PC-9 (cell line): Measurements from ENCODE around the gene VANGL1. TPM values are rescaled to one million over a fixed set of nuclear protein-coding genes. Genes with fewer than 3 reads are reported as not detected.

ENCODE experiments used
- BruUV-seq: library from RNA; stranded (reverse); fragments of 400-500 nt; replicated peaks from 2 replicates; lab custom pipeline; 2021; lab: Mats Ljungman, UMichigan
- CTCF ChIA-PET: fragments of 300-600 bp; sonication (Branson Sonifier 250); formaldehyde crosslinking; loops from one replicate; lab custom pipeline; 2022; ENCODE audit warnings: antibody characterized with exemption; lab: Charles Lee
- POLR2A ChIA-PET: fragments of 300-600 bp; sonication (Branson Sonifier 250); formaldehyde crosslinking; loops from one replicate; lab custom pipeline; 2022; ENCODE audit warnings: antibody characterized with exemption; ENCODE audit not compliant: unreplicated experiment; lab: Charles Lee
- DNase-seq, 2 experiments: peaks; one replicate each; pipeline versions ENCODE4 v3.0.0 to v3.0.0-alpha.2; 2015 to 2022; ENCODE audit warnings: mixed read lengths in 1 of 2
- H2AFZ ChIP-seq: fragments of 200-600 bp; sonication (generic); 2 replicates; pipeline ENCODE4 v1.8.1; 2017; ENCODE audit warnings: antibody characterized with exemption
- H3F3A ChIP-seq: fragments of 200-600 bp; sonication (generic); 2 replicates; pipeline ENCODE4 v1.8.1; 2017; ENCODE audit warnings: antibody characterized with exemption, mild to moderate bottlenecking, low read depth; ENCODE audit not compliant: insufficient read depth
- H3K27ac ChIP-seq: fragments of 200-600 bp; sonication (generic); 2 replicates; pipeline ENCODE4 v1.6.1; 2016; ENCODE audit warnings: mixed run types
- H3K27me3 ChIP-seq: fragments of 200-600 bp; sonication (generic); 2 replicates; pipeline ENCODE4 v1.6.1; 2016; ENCODE audit warnings: low read depth, mixed run types; ENCODE audit not compliant: insufficient read depth
- H3K36me3 ChIP-seq: fragments of 200-600 bp; sonication (generic); 2 replicates; pipeline ENCODE4 v1.6.1; 2016; ENCODE audit warnings: low read depth, mixed run types
- H3K4me1 ChIP-seq: fragments of 200-600 bp; sonication (generic); replicated peaks from 2 replicates; pipeline ENCODE4 v1.6.1; 2016; ENCODE audit warnings: mixed run types; ENCODE audit not compliant: insufficient read depth
- H3K4me2 ChIP-seq: fragments of 200-600 bp; sonication (generic); 2 replicates; pipeline ENCODE4 v1.6.1; 2017; ENCODE audit warnings: mixed run types
- H3K4me3 ChIP-seq: fragments of 200-600 bp; sonication (generic); 2 replicates; pipeline ENCODE4 v1.6.1; 2016; ENCODE audit warnings: mixed run types
- H3K79me2 ChIP-seq: fragments of 200-600 bp; sonication (generic); 2 replicates; pipeline ENCODE4 v1.6.1; 2017; ENCODE audit warnings: low read depth, mixed run types
- H3K9me2 ChIP-seq: fragments of 200-600 bp; sonication (generic); 2 replicates; pipeline ENCODE4 v1.8.1; 2017; ENCODE audit warnings: mild to moderate bottlenecking; ENCODE audit not compliant: insufficient read depth
- H3K9me3 ChIP-seq: fragments of 200-600 bp; sonication (generic); 2 replicates; pipeline ENCODE4 v1.8.1; 2016; ENCODE audit warnings: low read depth; ENCODE audit not compliant: insufficient read depth
- H4K20me1 ChIP-seq: fragments of 200-600 bp; sonication (generic); 2 replicates; pipeline ENCODE4 v1.8.1; 2017; ENCODE audit not compliant: insufficient read depth
- CTCF ChIP-seq: fragments of 200-600 bp; sonication (generic); conservative IDR thresholded peaks from 2 replicates; pipeline ENCODE4 v1.6.1; 2017; ENCODE audit warnings: mixed run types, antibody characterized with exemption, mild to moderate bottlenecking, moderate library complexity
- EZH2 ChIP-seq: fragments of 200-600 bp; sonication (generic); IDR thresholded peaks from 2 replicates; pipeline ENCODE4 v1.8.0; 2017; ENCODE audit warnings: antibody characterized with exemption, low read depth
- intact Hi-C: fragments of 100-400 bp; cut with micrococcal nuclease; formaldehyde crosslinking; loops from one replicate; pipeline ENCODE4 v1.10.0; 2022; ENCODE audit not compliant: unreplicated experiment
- total RNA-seq: library from RNA; stranded (reverse); gene quantifications from 2 replicates; pipeline ENCODE4 v1.2.3, GENCODE V29; 2021

VANGL1 gene
- total RNA-seq, 1 experiment from 2014 or later: 43.0 TPM

GRCh38 chr1:115640384-115640783, 1.4 kb upstream of the VANGL1 start:
- H4K20me1 ChIP-seq: peaks cover 5% of the 10 kb centered on the region; the same call in 1 of the 2 replicates
- intact Hi-C loops: no loop called here
- CTCF ChIA-PET: no interaction called here
- peaks cover 4% of the 10 kb centered on the region; the same call in 1 of the 2 replicates for H3K9me3 ChIP-seq
- H3K36me3 ChIP-seq: peaks cover 6% of the 10 kb centered on the region; the same call in 1 of the 2 replicates
- peaks cover 26% of the 10 kb centered on the region; the same call in 1 of the 2 replicates for H3F3A ChIP-seq
- H2AFZ ChIP-seq: no peak overlapping the region
- peaks cover 26% of the 10 kb centered on the region for H3K4me1 ChIP-seq
- BruUV-seq: no TSS peak
- POLR2A ChIA-PET: no interaction called here
- H3K4me2 ChIP-seq: no peak overlapping the region
- no peak overlapping the region for H3K4me3 ChIP-seq
- H3K27me3 ChIP-seq: no peaks in the 10 kb centered on the region
- no peak for DNase-seq
- no peak for TF ChIP-seq EZH2
- TF ChIP-seq CTCF: no peak
- H3K79me2 ChIP-seq: peaks cover 30% of the 10 kb centered on the region
- no peaks in the 10 kb centered on the region for H3K9me2 ChIP-seq
- H3K27ac ChIP-seq: no peak overlapping the region

GRCh38 chr1:115642168-115643072, 650 bp downstream of the VANGL1 start:
- no peaks in the 10 kb centered on the region for H3K9me2 ChIP-seq
- H3K4me2 ChIP-seq: peak overlapping the region; percentile 84
- TSS peak; percentile 26 for BruUV-seq
- H3K9me3 ChIP-seq: peaks cover 4% of the 10 kb centered on the region; the same call in 1 of the 2 replicates
- intact Hi-C loops: loop anchor here (2.0 kb wide), 3 partner anchors 28 to 122 kb away; no protein-coding TSS in a partner anchor
- H4K20me1 ChIP-seq: peaks cover 5% of the 10 kb centered on the region; the same call in 1 of the 2 replicates
- peaks cover 6% of the 10 kb centered on the region; the same call in 1 of the 2 replicates for H3K36me3 ChIP-seq
- ChIA-PET POLR2A (interaction anchor here (0.5 to 0.7 kb wide), 4 partner anchors 57 to 973 kb away, joined by 3 to 5 read pairs (median 4); partner anchors contain the start of gene DENND2C), CTCF (interaction anchor here (0.7 to 1.4 kb wide), 4 partner anchors 36 to 339 kb away, joined by 4 to 6 read pairs (median 4); no protein-coding TSS in a partner anchor)
- H3F3A ChIP-seq: peaks cover 26% of the 10 kb centered on the region; the same call in 1 of the 2 replicates
- H3K79me2 ChIP-seq: peaks cover 50% of the 10 kb centered on the region
- H3K27ac ChIP-seq: peak overlapping the region; percentile 38
- peak overlapping the region; percentile 62 for H3K4me3 ChIP-seq
- DNase-seq: peak; percentile 64 to 76
- TF ChIP-seq EZH2: no peak
- TF ChIP-seq CTCF: peak; percentile 44; the same call in 1 of the 2 replicates
- peaks cover 36% of the 10 kb centered on the region for H3K4me1 ChIP-seq
- H3K27me3 ChIP-seq: no peaks in the 10 kb centered on the region
- H2AFZ ChIP-seq: peak overlapping the region; percentile 98

GRCh38 chr1:115643225-115643624, 1.5 kb downstream of the VANGL1 start:
- Histone ChIP-seq H3K4me2 (peak overlapping the region; percentile 84), H3K79me2 (peaks cover 58% of the 10 kb centered on the region), H2AFZ (peak overlapping the region; percentile 98), H3K36me3 (peaks cover 6% of the 10 kb centered on the region; the same call in 1 of the 2 replicates), H3K9me3 (peaks cover under 1% of the 10 kb centered on the region; the same call in 1 of the 2 replicates), H3K27ac (peak overlapping the region; percentile 38), H3F3A (peaks cover 26% of the 10 kb centered on the region; the same call in 1 of the 2 replicates), H3K27me3 (no peaks in the 10 kb centered on the region), H3K4me3 (peak overlapping the region; percentile 62), H3K9me2 (no peaks in the 10 kb centered on the region), H3K4me1 (peaks cover 36% of the 10 kb centered on the region), H4K20me1 (peaks cover 5% of the 10 kb centered on the region; the same call in 1 of the 2 replicates)
- DNase-seq: no peak
- TF ChIP-seq EZH2 (no peak), CTCF (no peak)
- ChIA-PET CTCF (interaction anchor here (0.7 to 1.4 kb wide), 4 partner anchors 35 to 338 kb away, joined by 4 to 6 read pairs (median 4); no protein-coding TSS in a partner anchor), POLR2A (interaction anchor here (0.6 to 0.7 kb wide), 3 partner anchors 57 to 556 kb away, joined by 3 to 8 read pairs (median 3); no protein-coding TSS in a partner anchor)
- no TSS peak for BruUV-seq
- intact Hi-C loops: loop anchor here (2.0 kb wide), 3 partner anchors 28 to 122 kb away; no protein-coding TSS in a partner anchor
